Activated CD4-positive, alpha-beta T cell treated with anti-CD3 and anti-CD28 coated beads, Interleukin-2, amount 50 U/mL, for 24 hours (primary cell): Measurements from ENCODE around the gene CNIH2.
"Not testable (repeated sequence)": the region's sequence is repeated elsewhere in the genome, so short reads cannot be mapped to it uniquely, and the experiment has no call there.

Source experiments
- DNase-seq, 2 donors: peaks; one replicate each; pipeline ENCODE4 v3.0.0-alpha.2; 2020; ENCODE audit warnings: low read depth in 1 of 2, low spot score in 1 of 2

CNIH2 gene

GRCh38 chr11:66313321-66314185 lies 35.6 kb downstream of the CNIH2 start:
- DNase-seq = no peak

- DNase-seq = no peak
Measured at GRCh38 chr11:66314186-66314501, 36.2 kb downstream of the CNIH2 start.

GRCh38 chr11:66314561-66315497 lies 36.9 kb downstream of the CNIH2 start:
- DNase-seq = no peak

- DNase-seq = no peak
Measured at GRCh38 chr11:66315498-66315885, 37.5 kb downstream of the CNIH2 start.

GRCh38 chr11:66315921-66316811 lies 38.2 kb downstream of the CNIH2 start:
- no peak for DNase-seq

- DNase-seq = no peak
Measured at GRCh38 chr11:66316849-66317251, 38.9 kb downstream of the CNIH2 start, which contains the start of gene CD248. TSS of gene CD248 (minus strand) at chr11:66317044. CDS start at chr11:66317027, 17 bp downstream.

GRCh38 chr11:66317322-66317722 lies 39.3 kb downstream of the CNIH2 start:
- DNase-seq = no peak

- DNase-seq = no peak
Measured at GRCh38 chr11:66317723-66318599, 40.0 kb downstream of the CNIH2 start.

GRCh38 chr11:66318600-66318970 lies 40.6 kb downstream of the CNIH2 start:
- DNase-seq = no peak

GRCh38 chr11:66320289-66320688 lies 42.3 kb downstream of the CNIH2 start:
- not testable (repeated sequence) for DNase-seq

- DNase-seq = not testable (repeated sequence)
Measured at GRCh38 chr11:66320748-66321147, 42.8 kb downstream of the CNIH2 start.

- no peak for DNase-seq
Measured at GRCh38 chr11:66321606-66322005, 43.6 kb downstream of the CNIH2 start.

GRCh38 chr11:66322732-66323427 lies 44.9 kb downstream of the CNIH2 start:
- DNase-seq = no peak

- no peak for DNase-seq
Measured at GRCh38 chr11:66323684-66324083, 45.7 kb downstream of the CNIH2 start.

- no peak for DNase-seq
Measured at GRCh38 chr11:66324664-66325063, 46.7 kb downstream of the CNIH2 start.

GRCh38 chr11:66325263-66325671 lies 47.3 kb downstream of the CNIH2 start:
- DNase-seq = no peak

- DNase-seq = no peak
Measured at GRCh38 chr11:66326261-66327111, 48.5 kb downstream of the CNIH2 start.

GRCh38 chr11:66327171-66328030 lies 49.4 kb downstream of the CNIH2 start:
- DNase-seq = no peak
